ENCODE measurements around the gene MRPL38. TPM values are rescaled to one million over a fixed set of nuclear protein-coding genes. Genes with fewer than 3 reads are reported as not detected.

Gene MRPL38
- total RNA-seq, 2 donors from 2014 or later: 49.3 to 55.5 TPM

DNA sequence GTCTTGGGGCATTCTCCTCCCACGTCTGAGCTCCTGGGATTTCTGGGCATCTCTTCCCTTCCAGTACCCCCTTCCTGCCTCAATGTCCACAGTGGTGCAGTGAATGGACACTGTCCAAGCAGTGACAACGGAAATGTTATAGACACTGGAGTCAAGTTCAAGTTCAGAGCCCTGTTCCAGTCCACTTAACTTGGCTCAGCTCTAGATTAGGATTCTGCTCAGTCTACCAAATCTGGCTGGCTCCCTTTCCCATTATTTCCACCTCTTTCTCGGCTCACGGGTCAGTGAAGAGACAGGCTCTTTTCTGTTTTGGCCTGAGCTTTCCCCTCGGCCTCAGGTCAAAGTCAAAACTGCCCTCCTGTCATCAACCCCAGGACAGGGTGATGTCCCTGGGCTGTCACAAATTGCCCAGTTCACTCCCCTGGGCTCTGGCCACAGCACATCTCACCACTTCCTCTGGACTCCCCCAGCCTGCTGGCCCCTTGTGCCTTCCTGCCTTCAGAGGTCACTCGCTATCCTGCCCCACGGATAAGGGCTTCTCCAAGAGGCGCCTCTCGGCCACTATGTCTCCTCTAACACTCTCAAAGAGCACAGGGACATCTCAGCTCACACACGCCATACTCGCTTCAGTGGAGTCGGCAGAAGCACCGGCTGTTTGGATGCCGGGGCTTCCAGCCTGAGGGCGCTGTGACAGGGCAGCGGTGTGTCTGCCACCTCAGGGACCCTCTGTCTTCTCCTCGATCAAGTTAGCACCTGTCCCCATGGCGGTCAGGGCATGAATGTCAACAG lies 17.7 kb upstream of the MRPL38 start:
- intact Hi-C loops (cut with DNase I): no loop called here
- no peak for DNase-seq (ENCODE audit: low spot score)

DNA sequence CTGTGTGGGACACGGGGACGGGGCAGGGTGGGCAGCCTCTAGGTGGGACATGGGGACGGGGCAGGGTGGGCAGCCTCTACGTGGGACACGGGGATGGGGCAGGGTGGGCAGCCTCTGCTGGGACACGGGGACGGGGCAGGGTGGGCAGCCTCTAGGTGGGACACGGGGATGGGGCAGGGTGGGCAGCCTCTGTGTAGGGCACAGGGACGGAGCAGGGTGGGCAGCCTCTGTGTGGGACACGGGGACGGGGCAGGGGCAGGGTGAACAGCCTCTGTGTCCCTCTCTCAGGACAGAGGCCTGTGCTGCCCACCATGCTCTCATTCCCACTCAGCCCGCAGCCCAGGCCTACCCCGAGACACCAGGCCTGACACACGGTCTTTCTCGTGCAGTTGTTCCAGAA lies 16.9 kb upstream of the MRPL38 start:
- no peak for DNase-seq (ENCODE audit: low spot score)
- intact Hi-C loops (cut with DNase I): no loop called here

DNA sequence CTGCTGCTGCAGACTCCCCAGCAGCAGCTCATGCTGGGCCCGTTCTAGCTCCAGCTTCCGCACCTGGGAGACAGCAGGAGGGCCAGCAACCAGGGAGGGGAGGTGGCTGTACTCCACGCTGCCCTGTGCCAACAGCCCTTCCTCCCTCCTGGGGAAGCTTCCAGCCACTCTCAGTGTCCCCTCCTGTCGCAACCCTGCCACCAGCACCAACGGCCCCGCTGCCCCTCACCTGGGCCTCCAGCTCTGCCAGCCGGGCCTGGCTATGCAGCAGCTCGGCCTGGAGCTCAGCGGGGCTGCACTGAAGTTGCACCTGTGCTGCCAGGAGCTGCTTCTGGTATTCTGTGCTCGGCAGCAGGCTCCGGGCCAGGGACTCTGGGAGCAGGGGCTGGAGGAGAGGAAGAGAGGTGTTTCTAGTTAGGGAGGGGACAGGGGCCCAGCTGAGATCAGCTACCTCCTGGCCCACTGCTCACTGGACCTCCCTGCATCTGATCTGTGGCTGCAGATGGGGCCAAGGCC lies 15.4 kb upstream of the MRPL38 start:
- intact Hi-C loops (cut with DNase I): no loop called here
- no peak for DNase-seq (ENCODE audit: low spot score)

DNA sequence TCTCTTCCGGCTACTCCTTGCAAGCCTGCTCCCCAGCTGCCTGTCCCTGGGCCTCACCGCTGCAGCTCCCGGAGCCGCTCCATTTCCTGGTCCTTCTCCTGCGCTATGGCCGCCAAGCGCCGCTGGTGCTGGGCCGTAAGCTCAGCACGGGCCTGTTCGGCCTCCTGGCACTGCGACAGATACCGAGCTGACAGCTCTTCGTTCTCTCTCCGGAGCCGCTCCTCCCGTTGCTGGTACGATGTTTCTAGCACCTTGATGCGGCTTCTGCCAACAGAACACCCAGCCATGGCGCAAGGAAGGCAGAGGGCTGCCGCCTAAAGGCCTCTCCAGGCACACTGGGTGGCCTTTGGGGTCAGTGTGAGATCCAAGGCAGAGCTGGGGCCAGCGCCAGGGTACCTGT lies 14.9 kb upstream of the MRPL38 start:
- DNase-seq (ENCODE audit: low spot score): peak; percentile 69
- intact Hi-C loops (cut with DNase I): no loop called here

DNA sequence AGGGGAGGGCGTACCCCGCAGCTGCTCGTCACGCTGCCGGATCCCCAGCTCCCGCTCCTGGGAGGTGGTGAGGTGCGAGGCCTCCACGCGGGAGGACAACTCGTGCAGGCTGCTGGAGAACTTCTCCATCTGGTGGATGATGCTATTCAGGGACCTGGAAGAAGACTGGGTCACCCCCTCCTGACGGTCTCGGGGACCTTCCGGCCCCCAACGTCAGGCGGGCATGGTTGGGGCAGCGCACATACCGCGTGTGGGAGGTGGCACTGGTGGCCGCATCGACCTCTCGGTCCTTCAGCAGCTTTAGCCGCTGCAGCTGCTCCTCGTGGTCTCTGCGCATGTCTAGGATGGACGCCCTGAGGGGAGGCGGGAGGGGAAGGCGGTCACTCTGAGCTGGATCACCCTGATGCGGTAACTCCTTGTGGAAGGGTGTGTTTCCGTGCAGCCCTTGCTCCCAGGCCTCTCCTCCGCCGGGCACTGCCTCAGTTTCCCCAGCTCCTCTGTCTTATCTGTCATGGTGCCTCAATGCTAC lies 13.3 kb upstream of the MRPL38 start:
- no peak for DNase-seq (ENCODE audit: low spot score)
- intact Hi-C loops (cut with DNase I): no loop called here

DNA sequence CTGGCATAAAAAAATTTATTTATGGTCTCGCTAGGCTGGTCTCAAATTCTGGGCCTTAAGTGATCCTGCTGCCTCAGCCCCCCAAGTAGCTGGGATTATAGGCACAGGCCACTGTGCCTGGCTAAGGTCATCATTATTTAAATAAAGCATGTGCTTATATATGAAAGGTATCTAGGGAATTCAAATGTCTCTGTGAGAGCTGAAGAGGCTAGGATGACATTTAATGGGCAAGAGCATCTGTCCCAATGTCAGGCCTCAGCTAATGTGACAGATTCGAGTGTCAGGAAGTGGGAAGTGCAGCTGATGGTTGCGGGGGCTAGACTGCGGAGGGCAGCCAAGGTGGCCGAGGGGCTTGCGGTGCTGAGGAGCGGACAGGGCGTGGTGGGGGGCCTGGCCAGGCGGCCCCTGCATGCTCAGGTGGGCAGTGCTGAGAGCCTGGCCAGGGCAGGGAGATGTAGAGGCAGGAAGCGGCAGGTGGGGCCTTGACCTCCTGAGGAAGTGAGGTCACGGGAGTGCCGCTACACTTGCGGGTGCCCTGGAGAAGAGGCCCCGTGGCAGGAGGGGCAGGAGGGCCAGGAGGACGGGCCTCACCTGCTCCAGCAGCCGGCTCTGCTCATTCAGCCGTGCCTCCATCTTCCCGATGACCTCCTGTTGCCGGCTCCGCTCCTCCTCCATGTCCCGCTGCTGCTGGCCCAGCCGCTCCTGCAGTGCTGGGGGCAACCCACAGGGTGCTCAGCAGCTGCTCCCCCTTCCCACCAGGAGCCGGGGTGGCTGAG lies 12.6 kb upstream of the MRPL38 start:
- no peak for DNase-seq (ENCODE audit: low spot score)
- intact Hi-C loops (cut with DNase I): no loop called here

DNA sequence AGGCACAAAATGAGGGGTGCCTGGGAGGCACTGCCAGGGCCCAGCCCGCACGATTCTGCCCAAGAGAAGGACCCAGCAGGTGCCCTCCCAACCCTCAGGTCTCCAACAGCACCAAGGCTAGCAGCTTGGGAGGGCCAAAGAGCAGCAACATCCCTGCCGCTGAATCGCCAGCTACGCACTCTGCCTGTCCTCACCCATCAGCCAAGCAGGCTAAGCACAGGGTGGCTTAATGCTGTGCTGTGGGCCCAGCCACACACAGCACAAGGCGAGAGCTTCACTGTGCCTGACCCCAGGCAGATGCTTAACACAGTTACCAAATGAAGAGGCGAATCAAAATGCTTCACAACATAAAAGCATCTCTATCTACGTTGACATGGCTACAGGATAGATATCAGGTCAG lies 10.6 kb upstream of the MRPL38 start:
- no peak for DNase-seq (ENCODE audit: low spot score)
- intact Hi-C loops (cut with DNase I): no loop called here

DNA sequence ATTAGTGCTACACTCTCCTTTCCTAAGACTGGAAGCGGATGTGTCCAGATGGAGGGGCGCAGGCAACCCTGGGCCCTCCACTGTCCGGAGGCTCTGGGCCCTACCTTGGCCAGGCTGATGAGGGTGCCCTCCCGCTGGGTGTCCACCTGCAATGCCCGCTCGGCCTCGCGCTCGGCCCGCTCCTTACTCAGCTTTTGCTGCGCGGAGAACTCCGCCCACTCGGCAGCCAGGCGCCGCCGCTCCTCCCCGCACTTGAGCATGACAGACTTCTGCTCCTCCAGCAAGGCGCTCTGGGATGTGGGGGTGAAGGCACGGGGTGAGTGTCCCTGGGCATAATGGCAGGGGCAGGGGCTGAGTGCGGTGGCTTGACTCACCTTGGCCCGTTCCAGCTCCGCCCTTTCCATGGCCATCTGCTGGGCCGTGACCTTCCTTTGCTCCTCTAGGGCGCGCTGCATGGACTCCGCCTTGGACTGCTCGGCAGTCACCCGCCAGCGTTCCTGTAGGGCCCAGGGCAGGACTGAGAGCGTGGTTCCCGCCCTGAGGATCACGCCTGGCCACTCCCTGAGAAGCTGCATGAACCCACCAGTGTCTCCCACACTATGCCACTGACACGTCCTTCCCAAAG lies 10.1 kb upstream of the MRPL38 start:
- intact Hi-C loops (cut with DNase I): no loop called here
- DNase-seq (ENCODE audit: low spot score): peak; percentile 62

DNA sequence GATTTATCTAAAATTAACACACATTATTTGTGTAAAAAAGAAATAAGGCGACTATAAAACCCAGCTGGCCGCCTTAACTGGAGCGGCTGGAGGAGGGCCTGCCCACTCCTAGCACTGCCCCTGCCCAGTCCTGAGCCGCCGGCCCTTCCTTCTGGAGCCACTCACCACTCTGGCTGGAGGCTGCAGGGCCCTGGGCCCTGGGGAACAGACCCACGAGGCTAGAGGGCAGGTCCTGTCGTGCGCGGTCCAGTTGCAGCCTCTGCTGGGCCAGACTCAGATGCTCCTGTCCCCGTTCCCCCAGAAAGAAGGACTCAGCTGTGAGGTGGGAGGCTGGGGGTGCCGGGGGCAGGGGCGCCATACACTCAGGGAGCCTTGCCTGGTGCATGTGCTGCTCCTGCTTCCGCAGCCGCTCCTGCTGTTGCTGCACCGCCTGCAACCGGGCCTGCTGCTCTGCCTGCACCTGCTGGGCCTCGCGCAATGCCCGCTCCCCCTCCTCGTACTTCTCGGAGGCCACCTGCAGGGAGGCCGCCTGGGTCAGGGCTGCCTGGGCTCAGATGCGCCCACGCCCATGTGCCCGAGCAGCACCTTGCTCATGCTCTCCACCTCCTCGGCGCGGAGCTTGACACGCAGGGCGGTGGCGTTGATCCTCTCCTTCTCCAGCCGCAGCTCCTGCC lies 9.0 kb upstream of the MRPL38 start:
- intact Hi-C loops (cut with DNase I): no loop called here
- DNase-seq (ENCODE audit: low spot score): peak; percentile 77

DNA sequence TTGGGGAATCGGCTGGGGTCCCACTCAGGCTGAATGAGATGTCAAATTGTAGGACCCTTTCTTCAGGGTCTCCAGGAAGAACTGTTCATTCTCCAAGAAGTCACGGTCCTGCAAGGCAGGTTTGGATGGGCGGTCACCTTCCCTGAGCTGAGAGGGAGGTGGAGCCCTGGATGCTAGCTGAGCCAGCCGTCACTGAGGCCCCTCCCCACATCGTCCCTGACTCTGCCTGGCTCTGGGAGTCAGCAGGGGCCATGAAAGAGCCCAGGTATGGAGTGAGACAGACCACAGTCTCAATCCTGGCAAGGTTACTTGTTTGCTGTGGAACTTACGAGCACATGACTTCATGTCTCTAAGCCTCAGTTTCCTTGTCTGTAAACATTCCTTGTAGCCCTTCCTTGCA lies 6.0 kb upstream of the MRPL38 start:
- intact Hi-C loops (cut with DNase I): no loop called here

DNA sequence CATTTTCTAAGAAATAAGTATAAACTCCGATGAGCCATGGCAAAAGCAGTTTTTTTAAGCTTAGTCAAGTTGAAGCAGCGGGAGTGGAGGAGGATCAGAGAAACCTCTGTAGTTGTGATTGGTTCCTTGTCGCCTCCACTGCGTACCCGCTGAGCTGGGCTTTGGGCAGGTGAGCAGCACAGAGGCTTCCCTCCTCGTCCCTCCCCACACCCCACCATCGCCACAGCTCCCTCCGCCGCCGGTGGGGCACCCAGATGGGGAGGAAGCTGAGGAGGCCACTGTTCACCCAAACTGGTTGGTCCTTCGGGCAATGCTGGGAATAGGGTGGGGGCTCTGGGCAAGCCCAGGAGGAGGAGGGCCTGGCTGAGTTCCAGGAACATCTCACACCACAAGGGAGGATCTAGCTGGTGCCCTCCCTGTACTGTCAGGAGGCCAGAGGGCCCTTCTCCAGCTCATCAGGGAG lies 5.2 kb upstream of the MRPL38 start:
- DNase-seq (ENCODE audit: low spot score): peak; percentile 79
- intact Hi-C loops (cut with DNase I): loop anchor here (5.0 kb wide), 1 partner anchor 97 kb away; no protein-coding TSS in a partner anchor

More for the DNA sequence above, 6.0 kb upstream of the MRPL38 start:
- DNase-seq (ENCODE audit: low spot score): no peak

DNA sequence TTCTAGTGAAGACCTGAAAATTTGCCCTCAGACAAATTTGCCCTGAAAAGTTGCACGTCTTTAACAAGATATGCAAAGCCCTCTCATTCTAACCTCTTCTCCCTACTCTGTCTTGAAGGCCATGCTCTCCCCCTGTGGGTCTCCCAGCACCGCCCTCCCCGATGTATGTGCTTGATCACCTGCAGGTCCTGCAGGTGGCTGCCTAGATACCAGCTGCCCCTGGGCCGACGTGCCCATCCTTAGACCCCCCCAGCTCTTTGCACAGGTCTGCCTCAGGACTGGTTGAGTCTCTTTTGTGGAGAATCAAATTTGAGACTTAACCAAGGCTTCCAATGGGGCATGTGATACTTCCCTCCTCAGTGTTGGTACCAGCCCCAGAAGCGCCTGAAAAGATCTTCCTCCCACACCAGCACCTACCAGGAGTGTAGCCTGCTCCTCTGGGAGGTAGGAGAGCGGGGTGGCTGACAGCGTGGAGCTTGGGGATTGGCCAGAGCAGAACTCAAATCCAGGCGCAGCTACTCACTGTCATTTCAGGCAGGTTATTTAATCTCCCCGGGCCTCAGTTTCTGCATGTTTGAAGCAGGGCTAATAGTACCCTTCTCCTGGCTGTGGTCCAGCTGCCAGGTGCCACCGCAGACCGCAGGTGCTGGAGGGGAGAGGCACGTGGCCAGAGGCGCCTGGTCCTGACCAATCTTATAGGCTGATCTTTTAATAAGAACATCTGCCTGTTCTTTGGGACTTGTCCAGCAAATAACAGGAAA lies 4.5 kb upstream of the MRPL38 start:
- peak; percentile 72 for DNase-seq (ENCODE audit: low spot score)
- intact Hi-C loops (cut with DNase I): loop anchor here (5.0 kb wide), 1 partner anchor 98 kb away; no protein-coding TSS in a partner anchor

DNA sequence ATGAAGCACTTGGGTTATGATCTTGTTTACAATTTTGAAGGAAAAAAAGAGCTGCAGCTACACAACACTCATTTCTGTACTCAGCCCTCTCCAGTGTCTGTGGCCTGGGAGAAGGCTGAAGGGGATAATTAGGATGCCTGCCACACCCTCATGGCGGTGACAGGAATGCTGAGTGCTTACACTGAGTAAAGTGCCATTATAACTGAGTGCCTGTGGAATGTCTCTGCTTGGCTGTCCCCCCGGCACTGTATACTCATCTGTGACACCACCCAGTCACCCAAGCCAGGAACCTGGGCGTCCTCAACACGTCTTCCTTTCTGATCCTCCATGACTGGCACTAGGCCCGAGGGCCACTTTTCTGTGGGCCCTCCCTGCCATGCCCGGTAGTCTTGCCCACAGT lies 3.5 kb upstream of the MRPL38 start:
- intact Hi-C loops (cut with DNase I): loop anchor here (5.0 kb wide), 1 partner anchor 99 kb away; no protein-coding TSS in a partner anchor
- DNase-seq (ENCODE audit: low spot score): no peak

DNA sequence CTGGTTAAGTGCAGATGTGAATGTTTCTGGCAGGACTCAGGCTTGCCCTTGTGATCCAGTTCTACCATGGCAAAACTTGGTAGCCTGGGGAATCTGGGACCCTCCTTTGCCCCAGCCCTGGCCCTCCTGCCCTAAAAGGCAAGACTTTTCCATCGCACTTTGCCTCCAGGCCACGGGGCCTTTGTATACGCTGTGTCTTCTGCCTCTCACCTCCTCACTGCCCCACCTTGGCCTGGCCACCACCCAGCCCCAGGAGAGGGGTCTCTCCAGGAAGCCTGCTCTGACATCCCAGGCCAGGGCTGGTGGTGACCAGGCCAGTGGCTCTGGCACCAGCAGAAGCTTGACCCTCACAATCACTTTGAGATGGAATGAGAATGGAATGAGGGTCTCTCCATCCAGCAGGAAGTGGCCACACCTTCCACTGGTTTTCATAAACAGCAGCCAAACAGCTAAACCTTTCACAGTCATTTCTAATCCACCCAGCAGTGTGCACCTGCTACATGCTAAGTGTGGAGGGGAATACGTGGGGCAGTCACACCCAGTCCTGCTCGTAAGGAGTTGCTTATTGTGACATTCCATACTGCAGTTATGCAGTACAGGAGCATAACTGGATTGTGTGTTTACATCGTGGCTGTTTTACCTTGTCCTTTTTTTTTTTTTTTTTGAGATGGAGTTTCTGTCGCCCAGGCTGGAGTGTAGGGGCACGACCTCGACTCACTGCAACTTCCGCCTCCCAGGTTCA lies 1.6 kb upstream of the MRPL38 start:
- DNase-seq (ENCODE audit: low spot score): no peak

DNA sequence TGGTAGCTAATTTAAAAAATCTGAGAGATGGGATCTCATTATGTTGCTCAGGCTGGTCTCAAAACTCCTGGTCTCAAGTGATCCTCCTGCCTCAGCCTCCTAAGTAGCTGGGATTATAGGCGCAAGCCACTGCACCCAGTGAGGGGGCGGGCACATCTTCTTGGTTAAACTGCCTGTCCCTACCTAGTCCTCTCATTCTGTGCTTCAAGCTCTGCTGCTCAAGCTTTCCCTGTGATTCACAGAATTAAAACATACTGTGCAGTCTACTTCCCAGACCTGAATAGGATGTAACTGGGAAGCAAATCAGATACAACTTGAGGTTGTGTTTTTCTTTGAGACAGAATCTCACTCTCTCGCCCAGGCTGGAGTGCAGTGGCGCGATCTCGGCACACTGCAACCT lies 2.3 kb downstream of the MRPL38 start:
- intact Hi-C loops (cut with DNase I): loop anchor here in 1 of 2 donors (1.0 kb wide), 1 partner anchor 38 kb away; no protein-coding TSS in a partner anchor
- DNase-seq (ENCODE audit: low spot score): no peak

More for the DNA sequence above, 1.6 kb upstream of the MRPL38 start:
- intact Hi-C loops (cut with DNase I): loop anchor here (5.0 kb wide), 1 partner anchor 101 kb away; no protein-coding TSS in a partner anchor

DNA sequence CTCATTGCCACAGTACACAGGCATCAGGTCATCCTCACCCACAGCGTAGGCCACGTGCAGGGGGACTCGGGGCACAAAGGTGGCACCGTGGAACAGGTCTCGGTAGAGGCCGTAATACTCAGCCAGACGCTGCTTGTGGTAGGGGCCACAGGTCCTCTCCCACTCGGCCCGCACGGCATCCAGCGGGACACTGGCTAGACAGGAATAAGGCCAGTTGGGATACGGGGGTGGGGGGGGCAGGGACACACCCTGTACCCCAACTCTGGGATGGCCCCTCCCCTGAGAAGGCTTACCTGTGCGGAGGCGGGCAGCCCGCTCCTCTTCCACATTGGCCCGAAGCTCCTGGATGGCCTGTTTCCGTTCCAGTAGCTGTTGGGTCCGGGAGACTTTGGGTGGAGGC lies 3.0 kb downstream of the MRPL38 start:
- intact Hi-C loops (cut with DNase I): loop anchor here in 1 of 2 donors (1.0 kb wide), 1 partner anchor 39 kb away; no protein-coding TSS in a partner anchor
- peak; percentile 75 for DNase-seq (ENCODE audit: low spot score)

Data from posterior vena cava (tissue), 2 donors.